H1 (cell line): ENCODE data around the gene CTNNBL1. TPM values are rescaled to one million over a fixed set of nuclear protein-coding genes. Genes with fewer than 3 reads are reported as not detected.

Experiments used
- BRCA1 ChIP-seq: IDR thresholded peaks from 2 replicates; pipeline ENCODE4 v1.6.1; 2012; ENCODE audit warnings: low read depth, low read length, improper control_type of control experiment
- RAD21 ChIP-seq, 2 experiments: IDR thresholded peaks in 1 of 2; conservative IDR thresholded peaks in 1 of 2; 2 replicates each; pipeline ENCODE4 v1.6.1; 2011; ENCODE audit warnings: low read depth in 2 of 2, low read length in 2 of 2, improper control_type of control experiment in 1 of 2, inconsistent platforms in 1 of 2, mild to moderate bottlenecking in 1 of 2, moderate library complexity in 1 of 2
- polyA plus RNA-seq, 7 experiments: library from polyadenylated mRNA; depleted of rRNA in 3 of 7; stranded (reverse) in 5 of 7; unstranded in 2 of 7; fragments of >200 nt in 5 of 7; fragments of 200-250 nt in 2 of 7; gene quantifications; 1 replicate in 5 of 7; 2 replicates in 1 of 7; 4 replicates in 1 of 7; pipeline versions ENCODE4 v1.2.1 to v1.2.3, GENCODE V29; 2011 to 2013; ENCODE audit warnings: missing spikeins in 2 of 7, mixed read lengths in 2 of 7
- total RNA-seq: library from RNA; stranded (reverse); fragmentation: NEBNext Ultra II Directional; extraction: Animal tissue kit (Norgen Biotek cat#: 25700); gene quantifications from 2 replicates; pipeline ENCODE4 v1.2.1, GENCODE V29; 2021

Gene CTNNBL1
- total and polyA plus RNA-seq, 2 of the 8 experiments (the other 6 are each of a cell fraction or from before 2014, with no cell fraction given), result 19.6 to 81.6 TPM

DNA sequence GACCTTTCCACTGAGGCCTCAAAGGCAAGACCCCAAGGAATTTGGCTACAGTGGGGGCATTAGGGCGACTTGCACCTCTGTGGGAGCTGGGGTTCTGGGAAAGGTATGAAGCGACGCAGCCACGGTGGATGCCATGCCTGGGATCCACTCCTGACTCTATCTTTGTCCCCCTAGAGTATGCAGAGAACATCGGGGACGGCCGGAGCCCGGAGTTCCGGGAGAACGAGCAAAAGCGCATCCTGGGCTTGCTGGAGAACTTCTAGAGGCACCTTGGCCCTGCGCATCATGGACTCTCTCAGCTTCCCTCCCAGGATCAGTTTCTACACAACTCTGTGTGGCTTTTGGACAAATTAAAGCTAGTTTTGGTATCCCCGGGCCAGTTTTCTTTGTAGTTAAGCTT, 177.9 kb downstream of the CTNNBL1 start (continued):
- TF ChIP-seq RAD21 (IDR thresholded peaks at IDR 0.05 in 1 of 2, conservative IDR thresholded peaks at IDR 0.05 in 1 of 2; ENCODE audit: low read depth in 2 of 2, low read length in 2 of 2), result no peak
- no peak for TF ChIP-seq BRCA1
